HG02943 (cell line): ENCODE data around the gene LRP1B.

Experiments
- ATAC-seq: cut with Tn5 transposase; IDR thresholded peaks from one replicate; pipeline ENCODE4 v1.9.1; 2021; ENCODE audit warnings: mild to moderate bottlenecking, low read depth, moderate library complexity; ENCODE audit not compliant: unreplicated experiment

Gene LRP1B

DNA sequence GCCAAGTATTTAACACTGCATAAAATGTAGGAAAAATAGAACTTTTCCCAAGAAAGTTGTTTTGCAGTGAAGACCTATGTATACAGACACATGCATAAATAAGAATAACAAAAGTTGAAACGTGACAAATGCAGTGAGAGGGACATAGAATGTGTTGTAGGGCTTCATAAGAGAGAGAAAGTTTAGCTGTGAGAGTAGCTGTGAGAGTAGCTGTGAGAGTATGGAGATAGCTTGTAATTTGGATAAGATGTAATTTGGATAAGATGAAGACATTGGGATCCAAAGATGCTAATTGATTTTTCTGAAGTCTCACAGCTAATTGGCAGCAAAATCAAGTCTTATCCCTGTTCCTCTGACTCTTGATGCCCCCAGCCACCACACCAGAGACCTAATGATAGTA is 170.9 kb downstream of the LRP1B start:
- no peak for ATAC-seq

DNA sequence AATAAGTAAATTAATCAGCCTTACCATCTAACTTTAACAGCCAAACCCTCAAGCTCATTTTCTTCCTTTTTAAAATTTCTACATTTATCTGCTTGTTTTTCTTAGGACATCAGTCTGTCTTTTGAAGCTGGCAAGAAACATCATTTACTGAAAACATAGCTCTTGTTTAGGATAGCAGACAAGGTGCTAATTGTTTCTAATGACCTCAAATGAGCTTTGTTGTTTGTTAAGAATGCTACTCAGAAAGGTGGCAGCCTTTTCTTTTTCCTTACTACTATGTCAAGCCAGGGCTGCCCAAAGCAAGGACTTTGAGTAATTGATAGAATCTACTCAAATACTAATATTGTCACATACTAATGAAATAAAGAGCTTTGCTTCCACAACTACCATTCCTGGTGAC is 171.8 kb downstream of the LRP1B start:
- no peak for ATAC-seq

DNA sequence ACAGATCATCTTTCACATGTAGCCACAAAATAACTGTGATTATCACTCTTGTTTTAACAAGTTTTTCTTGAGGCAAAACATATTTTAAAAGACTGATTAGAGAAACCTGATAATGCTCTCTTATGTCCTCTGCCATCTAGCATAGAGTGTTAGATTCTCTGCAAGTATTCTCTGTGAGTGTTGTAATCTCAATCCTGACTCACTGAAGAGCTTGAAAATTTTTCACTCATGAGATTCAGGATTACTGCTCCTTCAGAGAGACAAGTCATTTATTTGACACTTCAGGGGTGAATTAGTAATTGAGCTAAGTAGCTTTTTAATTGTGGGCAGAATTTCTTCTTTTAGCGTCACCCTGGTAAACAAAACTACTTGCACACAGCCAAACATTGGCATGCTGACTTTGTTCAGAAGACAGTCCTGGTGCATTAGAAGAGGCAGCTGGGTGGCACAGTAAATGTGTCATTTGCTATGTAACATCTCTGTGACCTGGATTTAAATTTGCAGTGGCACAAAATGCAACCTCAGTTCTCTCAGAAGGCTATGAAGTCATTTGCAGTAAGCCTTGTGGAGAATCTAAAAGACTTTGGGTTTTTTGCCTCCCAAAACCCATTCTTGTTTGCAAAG is 172.9 kb downstream of the LRP1B start:
- ATAC-seq: no peak

DNA sequence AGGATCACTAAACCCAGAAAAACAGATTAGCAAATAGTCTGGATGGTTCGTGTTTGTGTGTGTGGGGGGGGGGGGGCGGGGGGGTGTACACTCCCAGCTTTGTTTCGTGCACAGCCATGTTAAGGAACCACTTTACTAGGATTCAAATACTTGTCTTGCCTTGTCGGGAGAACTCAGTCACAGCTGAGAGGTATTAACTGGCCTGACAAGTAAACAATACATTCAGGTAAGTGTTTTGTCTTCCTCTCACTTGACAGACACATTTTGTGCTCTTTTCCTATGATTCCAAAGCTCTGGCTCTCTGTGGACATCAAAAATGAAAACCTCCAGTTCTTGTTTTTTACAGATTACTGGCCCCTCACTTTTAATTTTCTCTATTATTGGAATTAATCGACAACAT is 173.5 kb downstream of the LRP1B start:
- ATAC-seq: no peak

DNA sequence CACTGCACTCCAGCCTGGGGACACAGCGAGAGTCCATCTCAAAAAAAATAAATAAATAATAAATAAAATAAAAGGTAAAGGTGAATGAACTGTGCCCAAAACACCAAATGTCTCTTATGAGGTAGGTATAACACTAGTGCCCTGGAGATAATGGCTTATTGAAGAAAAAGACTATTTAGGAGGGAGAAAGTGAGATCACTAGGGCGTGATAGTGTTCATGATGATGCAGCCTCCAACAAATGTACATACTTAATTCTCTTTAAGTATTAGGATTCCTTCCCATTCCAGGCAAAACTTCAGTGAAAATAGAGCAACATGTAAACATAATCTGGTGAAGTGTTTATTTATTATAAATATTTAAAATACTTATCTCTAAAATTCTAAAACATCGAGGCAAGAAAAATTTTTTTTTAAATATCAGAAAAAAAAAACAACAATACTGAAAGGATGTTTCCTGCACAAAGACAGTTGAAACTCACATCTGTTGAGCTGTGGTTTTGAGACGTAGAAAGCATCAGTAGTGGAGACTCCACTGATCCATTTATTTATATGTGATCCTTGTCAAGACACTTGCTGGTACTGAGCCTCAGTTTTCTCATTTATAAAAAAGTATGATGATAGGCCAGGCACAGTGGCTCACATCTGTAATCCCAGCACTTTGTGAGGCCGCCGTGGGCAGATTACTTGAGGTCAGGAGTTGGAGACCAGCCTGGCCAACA is 183.3 kb downstream of the LRP1B start:
- ATAC-seq: no peak

DNA sequence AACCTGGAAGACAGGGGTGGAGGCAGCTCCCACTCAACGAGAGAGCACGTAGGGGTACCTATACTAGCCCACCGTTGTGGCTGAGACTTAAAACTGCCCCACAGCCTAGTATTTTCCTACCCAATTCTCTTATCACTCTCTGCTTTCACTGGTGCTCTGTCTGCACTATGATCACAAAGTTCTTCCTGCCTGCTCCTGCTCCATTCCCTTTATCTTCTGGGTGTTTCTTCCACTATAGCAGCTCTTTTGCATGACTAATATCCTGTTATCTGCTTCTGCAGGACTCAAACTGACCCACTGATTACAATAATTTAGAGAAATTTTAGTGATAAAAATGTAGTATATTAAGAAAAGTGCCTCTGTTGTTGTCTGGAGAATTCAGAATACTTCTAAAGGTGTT is 184.8 kb downstream of the LRP1B start:
- ATAC-seq: no peak

DNA sequence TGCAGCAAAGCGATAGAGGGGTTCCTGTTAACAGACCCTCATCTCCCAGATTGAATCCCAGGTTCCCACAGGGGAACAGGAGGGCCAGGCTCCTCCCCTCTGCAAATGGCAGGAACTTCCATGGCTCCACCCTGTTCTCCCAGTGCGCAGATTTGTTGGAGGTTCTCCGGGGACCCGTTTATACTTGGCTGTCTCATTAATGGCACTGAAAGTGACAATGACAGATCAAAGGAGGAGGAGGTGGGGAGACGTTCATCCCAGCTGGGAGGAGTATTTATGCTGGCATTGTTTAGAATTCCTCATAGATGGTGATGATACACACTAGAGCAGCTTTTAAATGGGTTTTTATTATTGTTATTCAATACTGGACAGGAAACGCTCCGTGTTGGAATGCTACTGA is 186.9 kb downstream of the LRP1B start:
- no peak for ATAC-seq

DNA sequence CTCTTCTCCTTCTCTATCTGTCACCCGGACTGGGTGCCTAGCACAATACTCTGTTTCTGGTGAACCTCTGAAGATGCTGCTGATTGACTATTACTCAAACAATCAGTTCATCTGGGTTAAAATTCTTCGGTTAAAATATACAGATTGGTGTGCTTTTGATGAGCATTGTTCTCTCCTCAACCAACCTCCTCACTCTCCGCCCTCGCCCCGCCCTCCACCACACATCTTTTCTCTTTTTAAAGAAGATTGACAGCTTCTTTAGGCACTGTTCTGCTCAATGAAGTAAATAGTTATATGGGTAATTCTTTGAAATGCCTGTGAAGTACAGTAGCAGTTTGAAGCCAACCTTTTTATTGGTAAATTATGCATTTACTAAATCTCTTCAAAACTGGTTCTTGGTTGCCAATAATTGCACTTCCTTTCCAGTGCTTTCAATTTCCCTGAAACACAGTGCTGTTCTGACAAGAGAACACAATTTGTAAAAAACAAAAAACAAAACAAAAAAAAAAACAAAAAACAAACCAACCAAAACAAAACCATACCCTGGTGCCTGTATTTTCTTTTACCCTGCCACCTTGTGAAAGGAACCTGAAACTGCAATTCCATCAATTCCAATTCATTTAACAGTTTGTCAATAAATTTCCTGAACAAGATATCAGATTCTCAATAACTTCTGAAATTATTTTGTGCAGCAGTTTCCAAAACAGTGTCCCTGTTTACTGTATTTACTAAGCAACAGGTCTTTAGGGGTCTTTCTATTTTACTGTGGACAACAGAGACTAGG is 188.6 kb downstream of the LRP1B start:
- no peak for ATAC-seq

DNA sequence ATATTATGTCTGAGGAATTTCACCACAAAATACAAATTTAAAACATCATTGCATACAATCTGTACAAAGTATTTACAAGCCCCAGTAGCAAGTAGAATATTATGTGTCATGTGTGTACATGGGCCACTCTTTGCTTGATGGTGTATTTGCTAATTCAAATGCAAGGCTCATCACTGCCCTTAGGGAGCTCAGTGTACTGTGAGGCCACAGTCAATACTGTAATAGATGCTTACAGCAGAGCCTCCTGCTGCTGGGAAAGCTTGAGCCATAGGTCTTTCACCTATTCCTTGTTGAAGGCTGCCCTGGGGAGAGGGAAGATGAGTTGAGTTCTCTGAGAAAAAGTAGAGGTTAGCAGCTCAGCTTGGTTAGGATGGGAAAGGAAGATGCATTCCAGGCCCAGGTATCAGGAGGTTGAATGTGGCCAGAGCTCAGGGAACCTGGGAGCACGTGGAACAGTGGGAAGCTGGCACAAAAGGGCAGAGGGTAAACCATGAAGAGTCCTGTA is 189.6 kb downstream of the LRP1B start:
- no peak for ATAC-seq

DNA sequence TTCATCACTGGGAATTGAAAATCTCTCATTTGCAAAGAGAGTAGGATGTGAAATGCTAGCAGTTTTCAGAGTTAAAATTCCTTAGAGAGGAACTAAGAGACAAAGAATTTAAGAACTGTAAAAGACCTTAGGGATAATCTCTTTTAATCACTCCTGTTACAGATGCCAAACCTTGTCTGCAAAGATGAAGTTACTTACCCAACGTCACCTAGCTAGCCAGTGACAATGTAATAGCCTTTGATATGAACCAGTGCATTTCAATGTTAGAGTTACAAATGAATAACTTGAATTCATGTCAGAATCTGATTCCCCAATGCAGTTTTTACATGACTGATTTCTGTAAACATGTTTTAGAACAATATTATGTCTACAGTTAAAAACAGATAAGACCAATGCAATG is 190.1 kb downstream of the LRP1B start:
- no peak for ATAC-seq

DNA sequence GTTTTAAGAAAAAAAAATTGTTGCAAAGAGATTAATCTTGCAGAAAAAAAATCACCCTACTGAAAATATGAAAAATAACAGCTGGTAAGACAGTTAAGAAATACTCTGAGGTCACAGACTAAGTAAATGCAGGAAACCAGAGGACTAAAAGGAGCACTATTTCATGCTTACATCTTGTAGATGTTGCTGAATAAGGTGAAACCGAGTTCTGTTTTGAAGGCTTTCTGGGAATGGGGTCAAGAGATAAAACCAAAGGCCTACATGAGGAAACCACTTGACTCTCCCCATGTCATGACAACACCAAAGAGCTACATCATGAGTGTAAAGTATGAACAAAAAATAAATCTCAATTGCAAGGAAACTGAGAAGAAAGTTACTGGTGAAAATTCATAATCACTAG is 197.6 kb downstream of the LRP1B start:
- no peak for ATAC-seq

DNA sequence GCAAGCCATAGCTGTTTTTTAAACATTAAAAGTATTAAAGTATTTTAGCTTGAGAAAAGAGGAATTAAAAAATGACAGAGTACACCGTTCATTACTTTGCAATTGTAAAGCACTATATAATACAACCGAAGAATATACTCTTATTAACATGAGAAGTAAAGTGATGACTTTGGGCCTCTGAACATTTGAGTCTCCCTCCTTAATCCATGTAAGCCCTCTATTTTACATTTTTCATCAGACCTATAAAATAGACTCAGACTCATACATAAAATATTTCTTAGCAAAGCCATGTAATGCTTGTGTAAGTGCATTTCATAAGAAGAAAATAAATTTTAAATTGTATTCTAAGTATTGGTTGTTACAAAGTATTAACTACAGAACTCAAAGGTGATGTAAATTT is 198.6 kb downstream of the LRP1B start:
- no peak for ATAC-seq

DNA sequence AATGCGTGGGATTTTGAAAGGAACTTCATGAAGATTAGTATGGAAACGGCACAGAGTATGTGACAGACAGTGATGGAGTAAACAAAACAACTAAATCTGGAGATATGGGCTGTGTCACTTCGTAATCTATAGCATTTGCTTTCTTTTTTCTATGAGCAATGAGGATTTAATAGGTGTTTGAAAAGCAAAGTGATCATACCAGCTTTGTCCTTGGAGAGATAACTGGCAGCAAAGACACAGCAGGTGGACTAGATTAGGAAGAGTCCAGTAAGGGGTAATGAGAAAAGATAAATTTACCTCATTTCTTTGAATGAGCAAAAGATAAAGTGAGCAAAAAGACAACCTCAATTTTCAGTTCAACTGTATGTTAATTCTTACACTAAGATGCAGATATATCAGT is 199.0 kb downstream of the LRP1B start:
- ATAC-seq: no peak

DNA sequence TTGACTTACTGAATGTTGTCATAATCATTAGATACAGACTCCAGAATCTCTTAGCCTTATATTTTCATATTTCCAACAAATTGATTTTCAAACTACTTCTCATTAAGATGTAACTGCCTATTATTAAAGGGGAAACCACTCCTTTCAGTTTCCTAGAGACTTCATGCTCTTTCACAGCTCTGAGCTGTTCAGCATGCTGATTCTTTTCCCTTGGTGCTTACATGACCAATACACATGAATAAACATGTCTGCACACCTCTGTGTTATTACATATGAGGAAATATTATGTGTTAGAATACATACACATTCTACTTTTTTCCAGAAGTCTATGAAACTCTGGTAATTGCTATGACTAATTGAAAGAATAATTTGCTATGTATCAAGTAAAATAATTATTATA is 200.0 kb downstream of the LRP1B start:
- no peak for ATAC-seq

DNA sequence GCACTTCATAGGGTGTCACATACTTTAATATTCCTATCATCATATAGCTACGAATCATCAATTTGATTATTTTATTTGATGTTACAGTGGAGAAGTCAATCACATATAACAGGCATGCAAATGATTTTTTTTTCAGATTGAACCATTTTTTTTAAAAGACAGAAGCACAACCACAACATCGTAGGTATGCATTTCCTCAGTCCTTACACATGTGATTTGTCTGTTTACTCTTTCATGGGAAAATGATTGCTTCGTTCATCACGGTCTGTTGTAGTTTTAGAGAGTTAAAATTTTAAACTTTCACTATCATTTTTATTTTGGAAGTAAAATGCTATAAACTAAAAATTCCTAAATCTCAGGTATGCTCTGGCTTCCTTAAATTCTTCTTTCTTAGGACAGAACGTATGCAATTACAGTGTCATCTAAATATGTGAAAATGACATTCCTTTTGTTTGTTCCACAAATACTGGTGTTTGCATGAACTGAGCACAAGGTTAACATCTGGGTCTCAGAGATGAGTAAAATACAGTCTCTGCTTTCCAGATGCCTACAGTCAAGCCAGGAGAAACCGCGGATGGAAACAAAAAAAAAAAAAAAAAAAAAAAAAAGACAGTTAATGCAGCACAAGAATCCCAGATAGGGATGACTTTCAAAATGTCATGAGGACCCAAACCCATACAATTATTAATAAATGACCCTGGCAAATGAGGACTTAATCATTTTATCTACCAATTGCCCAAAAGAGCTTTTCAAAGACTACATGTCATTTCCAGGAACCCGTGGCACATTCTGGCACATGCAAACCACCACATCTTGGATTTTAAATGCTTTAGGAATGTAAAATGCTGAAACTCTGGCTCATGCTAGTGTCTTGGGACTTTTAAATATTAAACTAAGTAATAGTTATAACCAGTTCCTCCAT is 201.2 kb downstream of the LRP1B start:
- ATAC-seq: no peak

DNA sequence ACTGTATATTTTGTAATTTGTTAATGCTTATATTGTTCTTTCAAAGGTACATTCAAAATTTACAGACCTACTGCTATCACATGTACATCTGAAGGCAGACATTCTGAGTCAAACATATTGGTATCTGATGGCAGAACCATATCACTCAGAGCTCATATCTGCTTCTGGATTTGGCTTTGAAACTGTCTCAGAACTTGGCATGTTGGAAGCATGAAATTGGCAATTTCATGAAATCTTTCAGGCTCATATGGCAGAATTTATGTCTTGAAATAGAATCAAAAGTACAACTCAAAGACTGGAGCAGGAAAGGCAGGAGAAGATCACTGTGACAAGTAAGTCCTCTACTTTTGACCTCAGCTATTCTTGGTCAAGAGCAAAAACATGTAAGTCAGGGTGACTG is 202.3 kb downstream of the LRP1B start:
- no peak for ATAC-seq

DNA sequence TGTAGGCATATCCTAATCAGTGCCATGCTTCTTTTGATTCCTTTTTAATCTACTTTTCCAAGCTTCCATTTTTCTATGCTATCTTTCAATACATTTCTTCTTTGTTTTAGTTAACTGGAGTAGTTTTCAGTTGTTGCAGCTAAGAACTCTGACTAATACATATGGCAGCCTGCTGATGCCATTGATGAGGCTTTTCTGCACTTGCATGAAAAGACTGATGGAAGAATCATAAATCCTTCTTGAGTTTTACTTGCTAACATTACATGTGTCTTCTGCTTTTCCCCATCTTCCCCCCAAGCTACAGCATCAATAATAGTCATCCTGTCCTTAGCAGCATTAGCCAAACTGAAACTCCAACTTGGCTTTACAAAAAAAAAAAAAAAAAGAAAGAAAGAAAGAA is 203.3 kb downstream of the LRP1B start:
- ATAC-seq: no peak

DNA sequence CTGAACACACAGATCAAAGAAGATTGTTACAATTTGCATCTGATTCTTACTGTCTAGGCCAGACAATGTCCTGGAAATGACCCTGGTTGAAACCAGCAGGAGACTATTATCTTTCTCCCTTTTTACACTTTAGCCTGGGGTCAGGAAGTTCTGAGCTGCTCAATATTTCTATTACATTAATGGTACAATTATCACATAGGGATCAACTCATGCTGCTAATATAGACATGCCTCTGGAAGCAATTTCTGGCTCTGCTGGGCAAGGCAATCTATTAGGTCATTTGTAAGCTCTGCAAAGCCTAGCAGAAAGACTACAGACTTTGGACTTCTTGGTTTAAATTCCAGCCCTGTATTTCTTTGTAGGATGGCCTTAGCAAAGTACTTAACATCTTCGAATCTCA is 205.3 kb downstream of the LRP1B start:
- ATAC-seq: no peak

DNA sequence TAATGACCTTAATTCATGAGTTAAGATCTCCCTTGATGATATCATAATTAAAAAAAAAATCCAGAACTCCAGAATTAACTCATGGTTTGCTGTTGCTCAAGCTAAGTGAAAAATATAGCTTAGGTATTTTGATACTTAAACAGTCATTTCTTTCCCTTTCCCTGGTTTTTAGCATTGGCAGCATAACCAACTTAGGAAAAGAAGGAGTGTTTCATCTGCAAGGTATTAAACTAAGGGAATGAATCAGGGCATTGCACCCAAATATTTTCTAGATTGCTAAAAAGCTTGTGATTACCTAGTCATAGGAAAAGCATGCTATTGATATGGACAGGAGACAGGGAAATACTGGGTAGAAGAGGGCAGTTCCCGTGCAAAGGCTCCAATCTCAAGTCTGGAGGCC is 207.2 kb downstream of the LRP1B start:
- no peak for ATAC-seq

DNA sequence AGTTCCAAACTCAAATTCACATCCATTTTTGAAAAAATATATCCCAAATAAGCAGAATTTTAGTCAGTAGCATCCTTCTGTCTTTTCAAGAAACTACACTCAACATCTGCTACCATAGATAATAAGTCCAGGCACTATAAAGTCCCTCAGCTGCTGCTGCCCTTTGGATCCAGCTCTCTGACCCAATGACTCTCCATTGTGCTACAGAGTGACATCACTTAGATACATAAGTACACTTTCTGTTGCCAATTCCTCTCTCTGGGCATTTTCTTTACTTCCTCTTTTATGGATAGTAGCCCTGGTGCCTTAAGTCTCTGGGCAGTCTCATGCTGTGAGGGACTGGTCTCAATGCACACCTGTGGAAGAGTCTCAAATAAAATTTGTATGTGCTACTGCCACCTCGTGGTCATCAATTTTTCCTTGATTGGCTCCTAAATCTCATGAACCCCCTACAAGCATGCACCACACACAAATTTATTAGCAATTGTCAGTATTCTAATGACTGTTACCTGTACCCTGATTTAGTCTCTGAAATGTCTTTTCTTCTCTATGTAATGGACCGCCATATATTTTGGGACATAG is 219.2 kb downstream of the LRP1B start:
- no peak for ATAC-seq
